Measurements from ENCODE around the gene BNIP5.
A peak's percentile ranks its signal among the peaks of the same experiment; 100 is the strongest.

Gene BNIP5

GRCh38 chr6:36362551-36363370, 26.1 kb upstream of the BNIP5 start:
- ChIA-PET POLR2A (no interaction called here), CTCF (interaction anchor here (1.0 to 17.3 kb wide), 6 partner anchors 11 to 269 kb away, joined by 4 to 323 read pairs (median 7); partner anchors contain the start of gene BNIP5)
- no peak for TF ChIP-seq CTCF (IDR thresholded peaks at IDR 0.05; ENCODE audit: control extremely low read depth, extremely low read depth, low read depth, missing control alignments)
- DNase-seq (ENCODE audit: extremely low spot score), result no peak

GRCh38 chr6:36361071-36361470, 24.4 kb upstream of the BNIP5 start:
- no peak for DNase-seq (ENCODE audit: extremely low spot score)
- TF ChIP-seq CTCF (IDR thresholded peaks at IDR 0.05; ENCODE audit: control extremely low read depth, extremely low read depth, low read depth, missing control alignments), result no peak
- POLR2A ChIA-PET, result no interaction called here
- CTCF ChIA-PET, result interaction anchor here (0.9 to 17.3 kb wide), 20 partner anchors 8 to 333 kb away, joined by 3 to 323 read pairs (median 6); partner anchors contain the start of genes BNIP5 and MAPK14

DNA sequence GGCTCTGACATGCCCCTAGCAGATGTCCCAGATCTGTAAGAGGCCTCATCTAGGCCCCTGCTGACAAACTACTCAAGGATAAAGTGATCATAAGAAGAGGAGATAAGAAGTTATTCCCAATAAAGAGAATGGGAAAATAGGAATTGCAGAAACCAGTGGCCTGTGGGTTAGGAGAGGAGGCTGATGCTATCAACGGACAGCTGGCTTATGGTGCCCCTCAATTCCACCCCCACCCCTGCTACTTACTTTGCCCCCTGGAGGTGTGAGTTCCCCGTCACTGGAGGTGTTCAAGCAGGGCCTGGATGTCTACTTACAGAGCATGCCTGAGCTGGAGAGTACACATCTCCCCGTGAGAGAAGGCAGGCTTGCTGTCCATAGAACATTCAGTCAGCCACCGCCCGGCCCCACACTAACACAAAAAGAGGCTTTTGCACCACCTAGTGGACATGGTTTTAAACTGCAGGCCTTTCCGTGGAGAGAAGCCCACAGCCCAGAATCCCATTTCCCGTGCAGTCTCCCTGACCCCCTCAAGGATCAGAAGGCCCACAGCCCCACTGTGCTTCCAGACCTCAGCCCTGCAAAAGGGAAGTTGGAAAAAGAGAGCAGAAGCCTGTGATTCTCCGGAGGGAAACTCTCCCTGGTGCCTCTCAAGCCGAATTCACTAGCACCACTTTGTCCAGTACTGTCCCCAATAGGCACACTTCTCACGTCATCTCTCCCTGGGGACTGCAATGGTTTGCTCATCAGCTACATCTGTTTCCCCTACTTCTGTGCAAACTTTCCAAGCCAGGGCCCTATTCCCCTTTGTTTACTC, 23.8 kb upstream of the BNIP5 start:
- DNase-seq (ENCODE audit: extremely low spot score), result peak; percentile 78
- peak; percentile 81 for TF ChIP-seq CTCF (IDR thresholded peaks at IDR 0.05; ENCODE audit: control extremely low read depth, extremely low read depth, low read depth, missing control alignments)
- ChIA-PET CTCF (interaction anchor here (0.6 to 17.3 kb wide), 29 partner anchors 8 to 333 kb away, joined by 3 to 323 read pairs (median 4); partner anchors contain the start of genes BNIP5 and MAPK14), POLR2A (no interaction called here)

- POLR2A ChIA-PET, result interaction anchor here (0.8 kb wide), 2 partner anchors 18 to 83 kb away, joined by 3 to 4 read pairs; no protein-coding TSS in a partner anchor
- no peak for TF ChIP-seq CTCF (IDR thresholded peaks at IDR 0.05; ENCODE audit: control extremely low read depth, extremely low read depth, low read depth, missing control alignments)
- peak; percentile 47 for DNase-seq (ENCODE audit: extremely low spot score)
- CTCF ChIA-PET, result interaction anchor here (0.7 to 17.3 kb wide), 10 partner anchors 11 to 263 kb away, joined by 3 to 323 read pairs (median 8); partner anchors contain the start of genes BNIP5 and MAPK13
Observed at GRCh38 chr6:36358226-36358915, 21.7 kb upstream of the BNIP5 start.

GRCh38 chr6:36357872-36358225, 21.2 kb upstream of the BNIP5 start:
- peak; percentile 53 for DNase-seq (ENCODE audit: extremely low spot score)
- CTCF ChIA-PET, result interaction anchor here (1.2 to 17.3 kb wide), 8 partner anchors 11 to 263 kb away, joined by 3 to 323 read pairs (median 20); partner anchors contain the start of genes BNIP5 and MAPK13
- POLR2A ChIA-PET, result interaction anchor here (0.8 kb wide), 1 partner anchor 17 kb away, joined by 4 read pairs; no protein-coding TSS in a partner anchor
- TF ChIP-seq CTCF (IDR thresholded peaks at IDR 0.05; ENCODE audit: control extremely low read depth, extremely low read depth, low read depth, missing control alignments), result no peak
